Stimulated activated CD4-positive, alpha-beta T cell treated with anti-CD3 and anti-CD28 coated beads, Interleukin-2, amount 100 ng/mL, for 48 hours (primary cell): ENCODE measurements around the gene RASGRP3.
A peak's percentile ranks its signal among the peaks of the same experiment; 100 is the strongest.
"Not testable (repeated sequence)": the region's sequence is repeated elsewhere in the genome, so short reads cannot be mapped to it uniquely, and the experiment has no call there.

Experiments used
- DNase-seq, 2 donors: peaks; one replicate each; pipeline ENCODE4 v3.0.0-alpha.2; 2020

Gene RASGRP3

DNA sequence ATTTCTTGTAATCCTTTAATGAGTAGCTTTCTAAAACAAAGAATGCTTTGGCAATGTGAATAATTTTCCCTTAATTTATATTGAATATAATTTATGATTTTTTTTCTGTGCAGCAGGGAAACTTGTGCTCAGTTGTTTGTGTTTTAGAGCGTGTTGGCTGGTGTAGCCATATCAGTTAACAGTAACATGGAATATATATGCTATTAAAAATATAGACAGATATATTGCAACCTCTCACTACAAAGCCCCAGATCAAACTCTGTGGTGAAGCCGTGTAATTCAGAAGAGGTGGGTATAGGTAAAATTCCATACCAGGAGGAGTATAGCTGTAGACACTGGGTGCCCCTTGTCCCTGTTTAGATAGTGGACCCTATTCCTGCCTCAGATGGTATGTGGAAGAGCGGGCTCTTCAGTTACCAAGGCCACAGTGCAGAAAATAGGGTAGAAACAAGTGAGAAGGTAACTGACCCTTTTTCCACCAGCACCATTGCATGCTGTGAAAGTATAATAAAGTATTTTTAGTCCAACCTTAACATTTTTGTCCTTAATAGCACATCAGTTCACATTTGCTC is 18.1 kb upstream of the RASGRP3 start:
- DNase-seq, result no peak

DNA sequence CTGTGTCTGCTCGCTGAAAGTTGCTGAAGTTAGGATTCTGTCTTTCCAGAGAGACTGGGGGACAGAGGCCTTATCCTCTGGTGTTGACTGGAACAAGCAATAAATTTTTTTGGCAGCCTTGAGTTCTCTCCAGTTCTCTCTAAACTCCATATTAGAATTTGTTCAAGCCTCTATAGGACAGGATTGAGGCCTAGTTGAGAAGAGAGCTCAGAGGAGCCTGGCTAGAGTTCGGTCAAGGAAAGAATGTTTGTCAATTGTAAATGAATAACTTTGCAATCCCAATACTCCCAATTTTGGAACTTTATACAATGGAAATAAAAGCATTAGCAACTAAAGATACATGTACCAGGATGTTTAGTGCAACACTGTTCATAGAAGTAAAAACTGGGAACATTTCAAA is 16.7 kb upstream of the RASGRP3 start:
- DNase-seq, result no peak

DNA sequence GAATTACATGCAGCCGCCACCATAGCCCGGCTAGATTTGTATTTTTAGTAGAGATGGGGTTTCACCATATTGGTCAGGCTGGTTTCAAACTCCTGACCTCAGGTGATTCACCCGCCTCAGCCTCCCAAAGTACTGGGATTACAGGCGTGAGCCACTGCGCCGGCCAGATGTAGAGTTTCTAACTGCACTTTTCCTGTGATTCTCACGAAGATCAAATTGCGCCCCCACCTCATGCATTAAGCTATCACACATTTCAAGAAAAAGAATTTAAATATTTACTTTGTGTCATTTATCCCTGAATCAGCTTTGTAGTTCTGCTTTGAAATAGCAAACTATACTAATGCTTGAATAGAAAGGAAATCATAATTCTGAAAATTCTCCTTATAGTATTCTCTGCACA is 13.9 kb upstream of the RASGRP3 start:
- DNase-seq, result not testable (repeated sequence)

DNA sequence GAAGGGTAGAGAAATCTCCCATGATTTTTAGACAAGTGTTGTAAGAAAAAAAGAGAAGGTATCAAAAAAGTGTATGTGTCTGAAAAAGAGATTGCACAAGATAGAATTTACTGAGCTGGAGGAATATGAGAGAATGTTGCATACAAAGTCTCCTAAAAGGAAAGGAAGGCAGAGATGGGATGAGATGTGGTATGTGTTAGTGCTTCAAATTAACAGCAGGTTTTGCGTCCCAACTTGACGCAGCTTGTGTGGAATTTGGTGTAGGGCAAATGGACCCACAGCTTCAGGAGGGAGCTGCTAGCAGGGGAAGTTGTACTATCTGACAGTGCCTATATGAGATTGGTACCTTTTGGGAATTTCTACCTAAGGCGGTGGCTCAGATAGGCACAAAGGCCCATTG is 9.0 kb upstream of the RASGRP3 start:
- DNase-seq, result no peak

- no peak for DNase-seq
Measured at GRCh38 chr2:33469238-33469637, 7.2 kb upstream of the RASGRP3 start.

DNA sequence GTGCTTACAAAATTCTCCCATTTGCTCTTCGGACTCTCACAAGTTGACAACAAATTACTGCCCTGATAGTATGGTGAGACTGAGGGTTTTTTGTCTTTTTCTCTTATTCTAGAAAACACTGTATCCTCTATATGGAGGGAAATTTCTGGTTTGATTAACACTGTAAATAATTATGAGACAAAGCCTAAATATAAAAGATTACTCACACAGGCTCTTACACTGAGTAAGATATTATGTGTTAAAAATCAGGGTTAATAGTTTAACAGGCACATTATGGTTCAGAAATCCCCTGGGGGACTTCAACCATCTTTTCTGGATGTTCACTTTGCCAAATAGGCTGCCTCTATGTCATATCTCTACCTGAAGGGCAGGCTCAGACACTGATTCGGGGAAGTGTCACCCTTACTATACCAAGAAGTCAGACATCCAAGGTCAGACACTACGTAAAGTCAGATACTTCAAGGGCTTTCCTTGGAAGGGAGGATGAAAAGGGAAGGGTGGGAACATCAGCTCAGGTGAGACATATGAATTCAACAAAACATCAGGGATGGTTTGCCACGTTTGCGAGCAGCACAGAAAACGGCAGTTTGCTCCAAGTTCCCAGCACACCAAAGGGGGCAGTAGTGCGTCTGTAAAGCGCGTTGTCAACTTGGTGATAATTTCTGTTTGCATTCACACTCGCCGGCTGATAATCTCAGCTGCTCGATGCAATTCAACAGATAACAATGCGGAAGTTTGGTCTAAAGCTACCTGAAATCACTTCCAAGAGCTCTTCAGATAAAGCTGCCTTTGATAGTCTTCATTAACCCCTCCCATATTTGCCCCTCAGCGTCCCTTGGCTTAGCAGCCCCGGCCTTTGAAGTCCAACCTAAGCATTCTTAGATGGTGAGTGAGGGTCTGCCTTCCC is 972 bp upstream of the RASGRP3 start:
- peak; percentile 65 to 68 for DNase-seq

GRCh38 chr2:33476793-33477190 is 343 bp downstream of the RASGRP3 start:
- DNase-seq, result no peak

DNA sequence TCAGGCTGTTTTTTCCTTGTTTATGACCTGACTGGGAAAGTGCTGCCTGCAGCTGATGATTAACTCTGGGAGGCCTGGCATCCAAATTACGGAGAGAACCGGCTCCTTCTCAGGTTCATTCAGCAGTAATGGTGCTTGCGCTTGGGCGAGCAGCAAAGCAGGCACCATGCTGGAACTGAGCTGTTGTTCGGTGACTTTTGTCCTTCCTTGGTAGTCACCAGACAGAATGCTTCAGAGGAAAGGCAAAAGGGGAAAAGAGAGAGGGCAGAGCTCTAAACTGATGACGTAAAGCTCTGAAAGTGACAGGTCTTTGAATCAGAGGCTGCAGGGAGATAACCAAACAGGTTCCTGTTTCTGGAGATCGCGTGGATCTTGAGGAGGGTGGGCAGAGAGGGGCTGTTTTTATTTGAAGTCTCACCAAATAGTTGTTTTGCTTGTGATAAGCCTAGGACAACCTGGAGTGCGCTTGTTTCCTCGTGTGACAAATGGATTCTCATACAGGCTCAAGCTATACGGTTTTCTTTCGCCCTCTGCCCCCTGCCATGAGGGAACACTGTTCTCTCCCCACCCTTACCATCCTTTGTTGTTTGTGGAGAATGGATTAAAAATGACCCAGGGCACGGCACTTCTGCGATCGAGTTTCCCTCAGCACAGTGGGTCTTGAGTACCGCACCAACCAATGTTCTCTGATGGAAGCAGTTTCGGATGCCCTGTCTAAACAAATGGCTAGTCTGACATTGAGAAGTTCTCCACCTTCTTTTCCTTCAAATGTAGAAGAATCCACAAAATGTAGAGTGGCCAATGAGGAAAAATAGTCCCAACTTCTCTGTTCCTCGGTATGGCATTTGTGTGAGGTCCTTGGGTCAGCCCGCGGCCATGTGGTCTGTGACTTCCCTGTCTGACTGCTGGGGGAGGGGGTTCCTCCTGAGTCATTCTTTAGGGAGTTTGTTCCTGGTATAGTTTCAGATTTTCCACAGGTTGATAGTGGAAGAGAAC is 1.3 kb downstream of the RASGRP3 start:
- DNase-seq, result peak in 1 of 2 donors; percentile 9

- DNase-seq, result no peak
Measured at GRCh38 chr2:33478968-33479731, 2.7 kb downstream of the RASGRP3 start.

DNA sequence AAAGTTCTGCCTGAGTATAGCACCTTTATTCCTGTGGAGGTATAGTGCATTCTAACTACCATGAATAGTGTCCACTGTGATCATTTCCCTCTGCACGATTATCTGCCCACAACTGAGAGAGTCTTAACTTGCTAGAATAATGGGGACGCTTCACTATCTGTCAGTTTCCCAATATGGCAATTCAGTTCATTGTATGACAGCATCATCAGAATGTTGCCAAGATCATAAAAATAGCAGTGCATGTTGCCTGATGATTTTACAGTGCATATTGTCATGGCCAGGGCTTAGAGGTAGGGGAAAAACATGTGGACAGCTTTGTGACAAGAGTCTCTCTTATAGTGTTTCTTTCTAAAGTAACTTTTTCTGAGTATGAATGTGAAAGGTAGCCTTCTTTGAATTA is 6.1 kb downstream of the RASGRP3 start:
- DNase-seq, result no peak

DNA sequence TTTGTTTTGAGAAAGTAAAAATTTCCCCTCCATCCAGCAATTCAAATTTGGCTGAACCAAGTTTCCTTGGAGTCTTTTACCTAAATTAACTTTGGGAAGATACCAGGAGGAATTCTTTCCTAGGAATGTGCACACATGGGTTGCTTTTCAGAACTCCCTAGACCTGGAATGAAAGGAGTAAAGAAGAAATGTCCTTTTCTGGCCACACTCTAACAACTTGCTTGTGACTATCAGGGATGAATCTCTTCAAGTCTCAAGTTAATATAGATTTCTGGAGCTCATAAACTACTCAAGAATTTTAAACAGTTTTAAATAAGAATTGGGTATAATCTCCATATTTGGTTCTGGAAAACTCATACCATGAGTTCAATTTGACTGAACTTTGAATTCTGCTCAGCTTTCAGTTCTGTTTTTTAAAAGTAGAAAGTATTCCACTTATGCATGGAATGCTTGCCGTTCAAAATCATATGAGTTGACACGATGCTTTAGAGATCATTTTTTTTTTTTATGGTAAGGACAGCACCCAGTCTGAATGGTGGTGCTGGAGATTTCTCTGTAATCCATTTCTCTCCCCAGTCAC is 7.7 kb downstream of the RASGRP3 start:
- DNase-seq, result no peak

DNA sequence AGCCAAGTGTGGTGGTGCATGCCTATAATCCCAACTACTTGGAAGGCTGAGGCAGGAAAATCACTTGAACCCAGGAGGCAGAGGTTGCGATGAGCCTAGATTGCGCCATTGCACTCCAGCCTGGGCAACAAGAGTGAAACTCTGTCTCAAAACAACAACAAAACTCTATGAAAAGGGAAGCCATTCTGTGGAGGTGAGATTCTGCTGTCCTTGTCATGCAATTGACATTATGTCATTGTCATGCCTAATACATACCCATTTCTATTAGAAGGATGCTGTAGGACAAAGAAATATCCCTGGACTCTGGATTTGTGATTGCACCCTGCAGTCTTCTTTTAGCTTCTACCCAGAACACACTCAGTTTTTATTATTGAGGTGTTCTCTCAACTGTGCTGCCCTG is 8.6 kb downstream of the RASGRP3 start:
- DNase-seq, result no peak

DNA sequence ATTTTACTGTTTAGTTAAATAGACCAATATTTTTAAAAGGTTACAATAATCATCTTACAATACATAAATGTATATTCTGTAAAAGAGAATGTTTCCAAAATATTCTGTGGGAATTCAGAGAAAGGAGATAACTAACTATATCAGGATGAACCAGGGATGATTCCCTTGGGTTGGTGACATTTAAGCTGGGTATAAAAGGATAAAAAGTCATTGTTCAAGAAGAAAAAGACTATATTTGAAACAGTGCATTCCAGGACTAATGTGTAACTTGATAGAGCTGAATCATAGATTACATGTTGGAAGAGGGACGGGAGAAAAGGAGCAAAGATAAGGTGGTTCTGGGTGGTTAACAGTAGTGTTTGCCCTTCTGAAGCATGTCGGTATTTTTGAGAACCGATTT is 10.1 kb downstream of the RASGRP3 start:
- no peak for DNase-seq

GRCh38 chr2:33488178-33488690 is 11.8 kb downstream of the RASGRP3 start:
- no peak for DNase-seq

GRCh38 chr2:33488715-33489540 is 12.5 kb downstream of the RASGRP3 start:
- no peak for DNase-seq

DNA sequence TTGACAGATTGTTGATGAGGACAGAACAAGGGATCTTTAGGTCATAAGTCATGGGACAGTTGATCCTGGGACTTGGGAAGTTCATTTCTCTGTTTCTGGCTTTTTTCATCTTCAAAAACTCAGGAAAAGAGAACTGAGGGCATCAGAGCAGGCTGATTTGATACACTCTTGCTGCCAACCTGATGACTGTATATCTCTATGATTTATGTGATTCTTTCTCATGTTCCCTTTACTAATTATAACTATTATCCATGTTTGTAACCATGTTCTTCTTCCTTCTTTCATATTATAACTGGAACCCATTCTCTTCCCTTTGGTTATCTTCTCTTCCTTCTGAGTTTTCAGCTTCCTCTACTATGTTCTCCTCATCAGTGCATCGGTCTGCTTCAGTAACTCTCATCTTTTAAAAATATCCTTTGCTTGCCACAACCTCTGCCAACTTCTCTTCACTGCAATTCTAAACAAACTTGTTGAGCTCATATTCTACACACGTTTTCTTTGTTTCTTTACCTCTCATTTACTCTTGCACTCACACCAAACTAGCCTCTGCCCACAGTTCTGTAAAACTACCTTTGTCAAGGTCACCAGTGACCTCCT is 13.5 kb downstream of the RASGRP3 start:
- DNase-seq, result no peak

DNA sequence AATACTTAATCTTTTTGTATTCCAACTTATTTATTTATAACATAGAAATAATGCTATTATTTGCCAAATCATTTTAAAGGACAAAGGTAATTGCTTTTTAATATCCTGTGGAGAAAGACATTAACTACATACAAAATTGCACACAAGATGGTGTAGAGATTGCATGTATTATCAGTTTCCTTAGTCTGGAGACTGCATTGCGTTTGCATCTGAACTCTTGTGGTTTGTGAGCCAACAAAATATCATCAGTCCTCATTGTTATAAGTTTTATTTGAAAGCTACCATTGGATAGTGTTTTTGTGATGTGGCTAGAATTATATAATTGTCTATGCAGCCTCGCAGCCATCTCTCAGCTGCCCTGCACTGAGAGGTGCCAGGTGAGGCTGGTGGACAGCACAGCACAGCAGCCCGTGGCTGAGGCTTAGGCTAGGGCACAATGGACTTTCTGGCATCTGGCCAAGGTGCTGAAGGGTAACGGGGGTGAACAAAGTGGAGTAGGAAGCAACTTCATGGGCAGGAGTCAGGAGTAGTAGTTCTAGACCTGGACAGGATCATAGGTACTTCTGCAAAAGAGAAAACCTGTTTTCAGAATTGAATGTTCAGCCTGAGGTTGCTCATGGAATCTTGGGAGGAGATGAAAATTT is 15.1 kb downstream of the RASGRP3 start:
- no peak for DNase-seq

- DNase-seq, result no peak
Measured at GRCh38 chr2:33492399-33493134, 16.1 kb downstream of the RASGRP3 start.

DNA sequence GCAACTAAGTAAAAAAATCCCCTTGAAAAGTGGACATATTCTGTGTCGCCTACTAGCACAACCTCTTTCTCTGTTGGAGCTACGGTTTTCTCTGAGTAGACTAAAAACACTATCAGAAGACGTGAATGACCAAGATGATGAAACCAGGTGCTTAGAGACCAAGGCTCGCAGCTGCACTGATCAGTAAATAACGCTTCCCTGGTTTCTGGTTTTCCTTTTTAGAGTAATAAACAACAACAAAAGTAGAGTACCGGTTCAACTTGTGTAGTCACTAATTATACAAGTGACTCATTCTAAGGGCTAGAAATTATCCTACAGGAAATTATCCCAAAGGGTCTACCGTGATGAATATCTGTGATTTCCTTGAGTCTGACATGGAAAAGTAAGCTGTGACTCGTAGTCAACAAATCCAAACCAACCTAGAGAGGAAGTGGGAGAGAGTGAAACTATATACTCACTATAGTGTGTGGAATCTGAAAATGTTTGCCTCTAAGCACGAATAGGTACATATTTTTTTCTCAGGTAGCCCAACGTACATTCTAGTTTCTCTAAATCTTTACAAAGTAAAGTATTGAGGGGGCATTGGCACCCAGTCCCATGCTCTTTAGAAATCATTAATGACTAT is 17.8 kb downstream of the RASGRP3 start:
- DNase-seq, result no peak
